GM12874 (cell line): ENCODE results near the gene RSBN1L.

Experiments used
- CTCF ChIP-seq: IDR thresholded peaks from 2 replicates; pipeline ENCODE4 v1.5.1; 2011; ENCODE audit warnings: low read depth, mild to moderate bottlenecking, control low read depth, low read length, moderate library complexity; ENCODE audit not compliant: insufficient read depth

RSBN1L gene

GRCh38 chr7:77657427-77658224 lies 38.6 kb upstream of the RSBN1L start:
- peak; percentile 24; the same call in 1 of the 2 replicates for TF ChIP-seq CTCF

DNA sequence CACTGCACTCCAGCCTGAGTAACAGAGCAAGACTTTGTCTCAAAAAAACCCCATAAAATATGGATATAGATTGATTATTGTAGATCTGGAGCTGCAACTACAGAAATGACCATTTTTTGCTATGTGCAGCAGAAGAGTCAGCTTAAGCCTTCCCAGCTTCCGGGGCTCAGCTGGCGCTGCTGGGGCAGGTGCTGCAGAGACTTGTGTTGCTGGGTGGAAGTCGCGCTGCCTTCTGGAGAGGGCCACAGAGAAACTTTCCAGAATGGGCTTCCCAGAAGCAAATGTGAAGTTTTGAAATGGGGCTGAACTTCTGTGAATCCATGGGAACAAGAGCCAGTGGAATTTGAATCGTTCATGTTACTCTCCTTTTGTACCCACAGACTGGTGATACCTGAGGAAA lies 37.3 kb upstream of the RSBN1L start:
- no peak for TF ChIP-seq CTCF

- TF ChIP-seq CTCF = no peak
These were observed 34.4 kb upstream of the RSBN1L start for GRCh38 chr7:77661816-77662215.

- no peak for TF ChIP-seq CTCF
These were observed 33.4 kb upstream of the RSBN1L start for GRCh38 chr7:77662869-77663268.

GRCh38 chr7:77664715-77665114 lies 31.5 kb upstream of the RSBN1L start:
- TF ChIP-seq CTCF = no peak

- no peak for TF ChIP-seq CTCF
These were observed 31.1 kb upstream of the RSBN1L start for GRCh38 chr7:77665161-77665560.

GRCh38 chr7:77667459-77668086 lies 28.7 kb upstream of the RSBN1L start:
- no peak for TF ChIP-seq CTCF
